Neural progenitor cell (in vitro differentiated cells): Measurements from ENCODE around the gene RUBCN.

ENCODE experiments used
- EZH2 ChIP-seq: fragments of 200-600 bp; sonication (generic); IDR thresholded peaks from 2 replicates; pipeline ENCODE4 v1.6.1; 2017; ENCODE audit warnings: antibody characterized with exemption, mild to moderate bottlenecking, moderate library complexity
- TF ChIP-seq, protein P1 (sequence below): fragments of 200-600 bp; sonication (generic); IDR thresholded peaks from 2 replicates; pipeline ENCODE4 v1.5.1; 2017; ENCODE audit warnings: antibody characterized with exemption, mild to moderate bottlenecking

DNA sequence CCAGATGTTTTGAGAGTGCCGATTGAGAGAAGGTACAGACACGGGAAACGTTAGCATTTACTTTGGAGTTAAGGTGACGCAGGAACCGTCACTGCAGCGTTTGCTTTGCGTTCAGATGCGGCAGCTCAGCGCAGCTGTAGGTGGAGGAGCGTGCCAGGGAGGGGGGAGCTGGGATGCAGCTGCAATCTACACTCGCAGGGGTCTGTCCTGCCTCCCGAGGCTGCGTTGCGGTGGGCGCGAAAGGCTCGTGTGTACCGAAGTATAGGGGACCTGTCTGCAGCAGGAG, 12.6 kb upstream of the RUBCN start:
- TF ChIP-seq, protein P1, sequence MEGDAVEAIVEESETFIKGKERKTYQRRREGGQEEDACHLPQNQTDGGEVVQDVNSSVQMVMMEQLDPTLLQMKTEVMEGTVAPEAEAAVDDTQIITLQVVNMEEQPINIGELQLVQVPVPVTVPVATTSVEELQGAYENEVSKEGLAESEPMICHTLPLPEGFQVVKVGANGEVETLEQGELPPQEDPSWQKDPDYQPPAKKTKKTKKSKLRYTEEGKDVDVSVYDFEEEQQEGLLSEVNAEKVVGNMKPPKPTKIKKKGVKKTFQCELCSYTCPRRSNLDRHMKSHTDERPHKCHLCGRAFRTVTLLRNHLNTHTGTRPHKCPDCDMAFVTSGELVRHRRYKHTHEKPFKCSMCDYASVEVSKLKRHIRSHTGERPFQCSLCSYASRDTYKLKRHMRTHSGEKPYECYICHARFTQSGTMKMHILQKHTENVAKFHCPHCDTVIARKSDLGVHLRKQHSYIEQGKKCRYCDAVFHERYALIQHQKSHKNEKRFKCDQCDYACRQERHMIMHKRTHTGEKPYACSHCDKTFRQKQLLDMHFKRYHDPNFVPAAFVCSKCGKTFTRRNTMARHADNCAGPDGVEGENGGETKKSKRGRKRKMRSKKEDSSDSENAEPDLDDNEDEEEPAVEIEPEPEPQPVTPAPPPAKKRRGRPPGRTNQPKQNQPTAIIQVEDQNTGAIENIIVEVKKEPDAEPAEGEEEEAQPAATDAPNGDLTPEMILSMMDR = no peak
- no peak for TF ChIP-seq EZH2
